A549 (cell line): Measurements from ENCODE around the gene KIF5A. TPM values are rescaled to one million over a fixed set of nuclear protein-coding genes. Genes with fewer than 3 reads are reported as not detected.
A peak's percentile ranks its signal among the peaks of the same experiment; 100 is the strongest.

Experiments used
- ATOH8 ChIP-seq: fragments of 250-450 bp; sonication (Bioruptor Pico); IDR thresholded peaks from 2 replicates; pipeline ENCODE4 v1.5.0; 2020; ENCODE audit warnings: low read depth, mild to moderate bottlenecking, moderate library complexity
- BCL3 ChIP-seq: fragments of >200 bp; sonication (Bioruptor Twin); formaldehyde crosslinking; IDR thresholded peaks from 3 replicates; pipeline ENCODE4 v1.6.1; 2016
- BHLHE40 ChIP-seq: IDR thresholded peaks from 2 replicates; pipeline ENCODE4 v1.6.1; 2012; ENCODE audit warnings: low read depth, low read length, inconsistent platforms
- CBX2 ChIP-seq: fragments of 200-600 bp; sonication (generic); IDR thresholded peaks from 2 replicates; pipeline ENCODE4 v1.6.1; 2016; ENCODE audit warnings: low read depth, mild to moderate bottlenecking, borderline replicate concordance
- CBX8 ChIP-seq: fragments of 200-600 bp; sonication (generic); IDR thresholded peaks from 2 replicates; pipeline ENCODE4 v1.6.1; 2016
- CEBPB ChIP-seq, 2 experiments: fragments of >200 bp in 1 of 2; sonication (Bioruptor Twin) in 1 of 2; formaldehyde crosslinking in 1 of 2; IDR thresholded peaks; 2 replicates each; pipeline ENCODE4 v1.6.1; 2012 to 2016
- CHD2 ChIP-seq: fragments of 150-350 bp; IDR thresholded peaks from 2 replicates; pipeline ENCODE4 v1.6.1; 2014; ENCODE audit warnings: low read length; ENCODE audit not compliant: partially characterized antibody
- CHD4 ChIP-seq: fragments of 200-600 bp; sonication (generic); IDR thresholded peaks from 2 replicates; pipeline ENCODE4 v1.6.1; 2016; ENCODE audit warnings: antibody characterized with exemption, mild to moderate bottlenecking, borderline replicate concordance
- E2F6 ChIP-seq: IDR thresholded peaks from 2 replicates; pipeline ENCODE4 v1.6.1; 2012; ENCODE audit warnings: low read depth, borderline replicate concordance
- EHF ChIP-seq: fragments of 250-450 bp; sonication (Bioruptor Pico); IDR thresholded peaks from 2 replicates; pipeline ENCODE4 v1.5.0; 2020; ENCODE audit warnings: mild to moderate bottlenecking
- EHMT2 ChIP-seq: fragments of 200-600 bp; sonication (generic); IDR thresholded peaks from 2 replicates; pipeline ENCODE4 v1.6.1; 2016; ENCODE audit warnings: antibody characterized with exemption, low read depth, mild to moderate bottlenecking, moderate library complexity
- EP300 ChIP-seq, 2 experiments: fragments of >200 bp; sonication (Bioruptor Twin); formaldehyde crosslinking; IDR thresholded peaks; 2 replicates in 1 of 2; 3 replicates in 1 of 2; pipeline ENCODE4 v1.6.1; 2016 to 2017
- FOSB ChIP-seq: fragments of 250-450 bp; sonication (Bioruptor Pico); IDR thresholded peaks from 2 replicates; pipeline ENCODE4 v1.5.0; 2020; ENCODE audit warnings: mild to moderate bottlenecking, moderate library complexity
- FOSL2 ChIP-seq, 2 experiments: fragments of 450-650 bp in 1 of 2; fragments of >200 bp in 1 of 2; sonication (Bioruptor Twin) in 1 of 2; formaldehyde crosslinking; IDR thresholded peaks; 2 replicates each; pipeline versions ENCODE4 v1.5.0 to v1.6.1; 2016 to 2020; ENCODE audit warnings: mild to moderate bottlenecking in 1 of 2, moderate library complexity in 1 of 2
- FOXS1 ChIP-seq: fragments of 250-450 bp; sonication (Bioruptor Pico); IDR thresholded peaks from 2 replicates; pipeline ENCODE4 v1.5.0; 2020; ENCODE audit warnings: mild to moderate bottlenecking, moderate library complexity
- GATA3 ChIP-seq: IDR thresholded peaks from 2 replicates; pipeline ENCODE4 v1.6.1; 2012; ENCODE audit warnings: borderline replicate concordance
- HES2 ChIP-seq: fragments of >200 bp; sonication (Bioruptor Twin); formaldehyde crosslinking; IDR thresholded peaks from 2 replicates; pipeline ENCODE4 v1.6.1; 2016
- HEYL ChIP-seq: fragments of 250-450 bp; sonication (Bioruptor Pico); IDR thresholded peaks from 2 replicates; pipeline ENCODE4 v1.8.0; 2021; ENCODE audit warnings: mild to moderate bottlenecking, moderate library complexity
- JUN ChIP-seq, 2 experiments: fragments of >200 bp; sonication (Bioruptor Twin); formaldehyde crosslinking; IDR thresholded peaks; 2 replicates in 1 of 2; 3 replicates in 1 of 2; pipeline ENCODE4 v1.6.1; 2016 to 2017
- JUNB ChIP-seq: fragments of >200 bp; sonication (Bioruptor Twin); formaldehyde crosslinking; IDR thresholded peaks from 2 replicates; pipeline ENCODE4 v1.6.1; 2016
- KDM1A ChIP-seq: fragments of 200-600 bp; sonication (generic); IDR thresholded peaks from 2 replicates; pipeline ENCODE4 v1.6.1; 2016; ENCODE audit warnings: low read depth, mild to moderate bottlenecking
- KDM5A ChIP-seq: fragments of 200-600 bp; sonication (generic); IDR thresholded peaks from 2 replicates; pipeline ENCODE4 v1.6.1; 2016; ENCODE audit warnings: antibody characterized with exemption, mild to moderate bottlenecking
- MAX ChIP-seq: IDR thresholded peaks from 2 replicates; pipeline ENCODE4 v1.6.1; 2012
- MAZ ChIP-seq: fragments of 150-350 bp; IDR thresholded peaks from 2 replicates; pipeline ENCODE4 v1.6.1; 2014; ENCODE audit warnings: antibody characterized with exemption, low read depth, low read length, borderline replicate concordance
- NFE2L2 ChIP-seq: fragments of 150-350 bp; conservative IDR thresholded peaks from 2 replicates; pipeline ENCODE4 v1.6.1; 2014; ENCODE audit warnings: low read length
- NR3C1 ChIP-seq: fragments of >200 bp; sonication (Bioruptor Twin); formaldehyde crosslinking; IDR thresholded peaks from 3 replicates; pipeline ENCODE4 v1.6.1; 2017
- PBX3 ChIP-seq: IDR thresholded peaks from 2 replicates; pipeline ENCODE4 v1.6.1; 2012
- PHF8 ChIP-seq: fragments of 200-600 bp; sonication (generic); IDR thresholded peaks from 2 replicates; pipeline ENCODE4 v1.6.1; 2016; ENCODE audit warnings: low read depth, mild to moderate bottlenecking, antibody characterized with exemption, moderate library complexity, borderline replicate concordance
- RAD21 ChIP-seq, 2 experiments: fragments of >200 bp in 1 of 2; sonication (Bioruptor Twin) in 1 of 2; formaldehyde crosslinking in 1 of 2; IDR thresholded peaks in 1 of 2; conservative IDR thresholded peaks in 1 of 2; 2 replicates in 1 of 2; 3 replicates in 1 of 2; pipeline ENCODE4 v1.6.1; 2012 to 2018; ENCODE audit warnings: inconsistent platforms in 1 of 2
- RARB ChIP-seq: fragments of 250-450 bp; sonication (Bioruptor Pico); IDR thresholded peaks from 2 replicates; pipeline ENCODE4 v1.8.0; 2021; ENCODE audit warnings: mild to moderate bottlenecking, moderate library complexity
- RCOR1 ChIP-seq: fragments of 150-350 bp; IDR thresholded peaks from 2 replicates; pipeline ENCODE4 v1.6.1; 2014; ENCODE audit warnings: antibody characterized with exemption, low read length, low read depth
- RNF2 ChIP-seq: fragments of 200-600 bp; sonication (generic); IDR thresholded peaks from 2 replicates; pipeline ENCODE4 v1.6.1; 2016; ENCODE audit warnings: low read depth, mild to moderate bottlenecking, antibody characterized with exemption, moderate library complexity, borderline replicate concordance
- SREBF2 ChIP-seq: fragments of 450-650 bp; IDR thresholded peaks from 2 replicates; pipeline ENCODE4 v1.6.1; 2014; ENCODE audit warnings: mild to moderate bottlenecking, moderate library complexity
- TFCP2L1 ChIP-seq: fragments of 250-450 bp; sonication (Bioruptor Pico); IDR thresholded peaks from 2 replicates; pipeline ENCODE4 v1.5.0; 2021; ENCODE audit warnings: mild to moderate bottlenecking
- TP53 ChIP-seq: fragments of 250-450 bp; sonication (Bioruptor Pico); IDR thresholded peaks from 2 replicates; pipeline ENCODE4 v1.5.0; 2021; ENCODE audit warnings: mild to moderate bottlenecking, moderate library complexity
- ZFP36 ChIP-seq: fragments of 450-650 bp; IDR thresholded peaks from 2 replicates; pipeline ENCODE4 v1.6.1; 2014; ENCODE audit warnings: borderline replicate concordance; ENCODE audit not compliant: partially characterized antibody
- ZSCAN20 ChIP-seq: fragments of 250-450 bp; sonication (Bioruptor Pico); IDR thresholded peaks from 2 replicates; pipeline ENCODE4 v1.8.0; 2022; ENCODE audit warnings: mild to moderate bottlenecking, moderate library complexity
- polyA plus RNA-seq, 4 experiments: library from polyadenylated mRNA; depleted of rRNA in 3 of 4; stranded (reverse); fragments of >200 nt; fragmentation: RNase III in 1 of 4; extraction: RNeasy Plus Mini Kit Qiagen cat#74134 plus additional on column Dnase treatment in 1 of 4; gene quantifications; 2 replicates in 3 of 4; 3 replicates in 1 of 4; pipeline ENCODE4 v1.2.3, GENCODE V29; 2011 to 2017

Gene KIF5A
- polyA plus RNA-seq, 2 of the 4 experiments (the other 2 are of a cell fraction), result 0.61 to 0.89 TPM

GRCh38 chr12:57522011-57522886, 27.6 kb upstream of the KIF5A start, which contains the start of gene MBD6 (continued):
- TF ChIP-seq FOSL2 (IDR thresholded peaks at IDR 0.05), result no peak
- TF ChIP-seq FOSL2 (CRISPR knock-in tag; IDR thresholded peaks at IDR 0.05), result no peak
- TF ChIP-seq MAZ, result no peak
- peak; percentile 55 for TF ChIP-seq GATA3
- no peak for TF ChIP-seq TFCP2L1 (CRISPR knock-in tag)
- no peak for TF ChIP-seq ATOH8 (CRISPR knock-in tag)
- peak; percentile 73 for TF ChIP-seq MAX
- TF ChIP-seq PHF8, result no peak
- no peak for TF ChIP-seq RCOR1
- TF ChIP-seq E2F6, result no peak
- no peak for TF ChIP-seq CBX8
- no peak for TF ChIP-seq CBX2
- TF ChIP-seq HEYL (CRISPR knock-in tag), result no peak
- 0 out of 2 replicates have a peak, but pooled peaks have one; percentile 49 for TF ChIP-seq TP53 (CRISPR knock-in tag)
- peak; percentile 8 to 90; a peak in 3 of 5 replicates for TF ChIP-seq JUN (IDR thresholded peaks at IDR 0.05)
- TF ChIP-seq NR3C1, result no peak
- no peak for TF ChIP-seq JUNB
- TF ChIP-seq CHD2, result peak; percentile 51
- TF ChIP-seq BCL3, result peak; percentile 67; the same call in 1 of the 3 replicates
- TF ChIP-seq EHF (CRISPR knock-in tag), result 0 out of 2 replicates have a peak, but pooled peaks have one; percentile 35
- no peak for TF ChIP-seq CHD4
- TF ChIP-seq HES2, result no peak
- no peak for TF ChIP-seq ZSCAN20 (CRISPR knock-in tag)
- TF ChIP-seq BHLHE40, result peak; percentile 60; the same call in 1 of the 2 replicates
- no peak; the same call in 1 of the 2 replicates for TF ChIP-seq PBX3
- TF ChIP-seq RARB (CRISPR knock-in tag), result 0 out of 2 replicates have a peak, but pooled peaks have one; percentile 44
- no peak for TF ChIP-seq RAD21 (conservative IDR thresholded peaks at IDR 0.05 in 1 of 2, IDR thresholded peaks at IDR 0.05 in 1 of 2)
- TF ChIP-seq RNF2, result no peak
- TF ChIP-seq SREBF2, result no peak
- TF ChIP-seq KDM1A, result no peak
- TF ChIP-seq EHMT2, result no peak
- peak in 1 of 2 experiments; percentile 25; a peak in 1 of 5 replicates for TF ChIP-seq EP300 (IDR thresholded peaks at IDR 0.05)
- TF ChIP-seq NFE2L2, result no peak
- no peak for TF ChIP-seq KDM5A
- no peak for TF ChIP-seq ZFP36
- no peak for TF ChIP-seq FOXS1
- TF ChIP-seq CEBPB (IDR thresholded peaks at IDR 0.05), result no peak
- TF ChIP-seq FOSB, result no peak
